ENCODE data around the gene ABCB1.

ABCB1 gene

DNA sequence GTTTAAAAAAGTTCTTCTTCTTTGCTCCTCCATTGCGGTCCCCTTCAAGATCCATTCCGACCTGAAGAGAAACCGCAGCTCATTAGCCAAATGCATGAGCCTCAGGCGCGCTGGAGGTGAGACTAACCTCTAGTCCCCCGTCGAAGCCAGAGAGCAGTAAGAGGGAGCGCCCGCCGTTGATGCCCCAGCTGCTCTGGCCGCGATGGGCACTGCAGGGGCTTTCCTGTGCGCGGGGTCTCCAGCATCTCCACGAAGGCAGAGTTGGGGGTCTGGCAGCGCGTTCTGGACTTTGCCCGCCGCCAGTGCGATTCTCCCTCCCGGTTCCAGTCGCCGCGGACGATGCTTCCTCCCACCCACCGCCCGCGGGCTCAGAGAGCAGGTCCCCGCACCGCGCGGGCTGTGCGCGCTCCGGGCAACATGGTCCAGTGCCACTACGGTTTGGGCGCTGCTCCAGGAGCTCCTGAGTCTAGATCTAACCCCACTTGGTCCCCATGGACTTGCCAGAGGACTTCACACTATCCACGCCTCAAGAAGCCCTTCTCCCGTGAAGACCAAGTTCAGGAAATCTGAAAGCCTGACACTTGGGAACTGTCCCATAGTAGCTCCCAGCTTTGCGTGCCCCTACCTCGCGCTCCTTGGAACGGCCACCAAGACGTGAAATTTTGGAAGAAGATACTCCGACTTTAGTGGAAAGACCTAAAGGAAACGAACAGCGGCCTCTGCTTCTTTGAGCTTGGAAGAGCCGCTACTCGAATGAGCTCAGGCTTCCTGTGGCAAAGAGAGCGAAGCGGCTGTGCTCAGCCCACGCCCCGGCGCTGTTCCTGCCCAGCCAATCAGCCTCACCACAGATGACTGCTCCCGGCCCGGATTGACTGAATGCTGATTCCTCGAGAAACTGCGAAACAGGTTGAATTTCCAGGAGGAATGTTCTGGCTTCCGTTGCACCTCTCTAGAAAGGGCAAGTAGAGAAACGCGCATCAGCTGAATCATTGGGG, at the start of gene ABCB1:
TSS of gene ABCB1 (minus strand) at position 755 of the 995 bp plus-strand sequence. CDS start at position 55, 700 bp downstream.
- Histone ChIP-seq H3K4me3 (ENCODE audit: low read depth in 1 of 5, low read length in 5 of 5) (peak within 1 kb of the TSS; percentile 54 to 75 (median 74)), H3K9me3 (ENCODE audit: control insufficient read depth in 5 of 5, low read length in 5 of 5) (no peaks in the 10 kb centered on the region), H3K27ac (ENCODE audit: low read depth, low read length) (no peak within 1 kb of the TSS), H3K4me1 (ENCODE audit: control insufficient read depth in 5 of 5, insufficient read depth in 5 of 5, low read length in 5 of 5) (peaks cover 0 to 16% (median 13%) of the 10 kb centered on the region in 5 donors), H3K27me3 (ENCODE audit: control insufficient read depth in 5 of 5, insufficient read depth in 4 of 5, low read length in 5 of 5) (peaks cover 6 to 23% (median 9%) of the 10 kb centered on the region in 5 donors), H3K9ac (ENCODE audit: low read length in 5 of 5) (peak within 1 kb of the TSS in 2 of 5 donors; percentile 20 to 45), H3K36me3 (ENCODE audit: control insufficient read depth in 5 of 5, insufficient read depth in 5 of 5, low read length in 5 of 5) (no peaks in the 10 kb centered on the region)

DNA sequence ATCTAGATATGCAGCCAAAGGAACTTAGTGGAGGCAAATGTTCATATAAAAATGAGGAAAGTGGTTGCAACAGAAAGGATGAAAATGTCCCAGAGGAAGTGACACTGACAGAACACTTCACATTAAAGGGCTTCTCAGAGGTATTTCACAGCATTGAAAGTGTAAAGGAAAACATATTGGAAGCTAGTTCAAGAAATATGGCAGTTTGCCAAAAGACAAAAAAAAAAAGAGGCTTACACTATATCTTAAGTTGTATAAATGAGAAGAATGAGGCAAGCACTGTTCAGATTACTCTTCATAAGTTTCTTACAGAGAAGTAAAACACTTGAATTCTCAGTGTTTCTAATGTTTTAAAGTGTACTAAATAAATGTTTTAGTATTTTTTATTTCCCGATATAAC, 47.6 kb upstream of the ABCB1 start:
- Histone ChIP-seq H3K27me3 (ENCODE audit: control insufficient read depth in 5 of 5, insufficient read depth in 4 of 5, low read length in 5 of 5) (no peaks in the 10 kb centered on the region), H3K4me3 (ENCODE audit: low read depth in 1 of 5, low read length in 5 of 5) (no peak overlapping the region), H3K4me1 (ENCODE audit: control insufficient read depth in 5 of 5, insufficient read depth in 5 of 5, low read length in 5 of 5) (no peaks in the 10 kb centered on the region), H3K9ac (ENCODE audit: low read length in 5 of 5) (no peak overlapping the region), H3K27ac (ENCODE audit: low read depth, low read length) (no peak overlapping the region), H3K36me3 (ENCODE audit: control insufficient read depth in 5 of 5, insufficient read depth in 5 of 5, low read length in 5 of 5) (no peaks in the 10 kb centered on the region), H3K9me3 (ENCODE audit: control insufficient read depth in 5 of 5, low read length in 5 of 5) (no peaks in the 10 kb centered on the region)

GRCh38 chr7:87645446-87645845, 44.8 kb upstream of the ABCB1 start:
- Histone ChIP-seq H3K27me3 (ENCODE audit: control insufficient read depth in 5 of 5, insufficient read depth in 4 of 5, low read length in 5 of 5) (no peaks in the 10 kb centered on the region), H3K36me3 (ENCODE audit: control insufficient read depth in 5 of 5, insufficient read depth in 5 of 5, low read length in 5 of 5) (no peaks in the 10 kb centered on the region), H3K9ac (ENCODE audit: low read length in 5 of 5) (no peak overlapping the region), H3K27ac (ENCODE audit: low read depth, low read length) (no peak overlapping the region), H3K4me3 (ENCODE audit: low read depth in 1 of 5, low read length in 5 of 5) (no peak overlapping the region), H3K9me3 (ENCODE audit: control insufficient read depth in 5 of 5, low read length in 5 of 5) (no peaks in the 10 kb centered on the region), H3K4me1 (ENCODE audit: control insufficient read depth in 5 of 5, insufficient read depth in 5 of 5, low read length in 5 of 5) (no peaks in the 10 kb centered on the region)

DNA sequence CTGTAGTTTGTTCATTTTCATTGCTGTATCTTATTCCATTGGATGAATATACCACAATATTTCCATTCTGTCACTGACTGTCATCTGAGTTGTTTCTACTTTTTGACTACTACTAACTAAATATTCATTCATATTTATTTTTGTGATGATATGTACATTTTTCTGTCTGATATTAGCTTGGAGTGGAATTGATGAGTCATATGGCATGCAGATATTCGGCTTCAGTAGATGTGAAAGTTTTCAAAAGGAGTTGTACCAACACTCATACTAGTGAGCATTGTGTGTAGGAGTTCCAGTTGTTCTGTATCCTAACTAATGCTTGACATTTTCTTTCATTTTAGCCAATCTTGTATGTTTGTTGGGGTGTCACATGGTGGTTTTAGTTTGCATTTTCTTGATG, 35.2 kb upstream of the ABCB1 start:
- Histone ChIP-seq H3K27ac (ENCODE audit: low read depth, low read length) (no peak overlapping the region), H3K4me1 (ENCODE audit: control insufficient read depth in 5 of 5, insufficient read depth in 5 of 5, low read length in 5 of 5) (no peaks in the 10 kb centered on the region), H3K9me3 (ENCODE audit: control insufficient read depth in 5 of 5, low read length in 5 of 5) (no peaks in the 10 kb centered on the region), H3K27me3 (ENCODE audit: control insufficient read depth in 5 of 5, insufficient read depth in 4 of 5, low read length in 5 of 5) (no peaks in the 10 kb centered on the region), H3K36me3 (ENCODE audit: control insufficient read depth in 5 of 5, insufficient read depth in 5 of 5, low read length in 5 of 5) (no peaks in the 10 kb centered on the region), H3K4me3 (ENCODE audit: low read depth in 1 of 5, low read length in 5 of 5) (no peak overlapping the region), H3K9ac (ENCODE audit: low read length in 5 of 5) (no peak overlapping the region)

- Histone ChIP-seq H3K9me3 (ENCODE audit: control insufficient read depth in 5 of 5, low read length in 5 of 5) (no peaks in the 10 kb centered on the region), H3K27me3 (ENCODE audit: control insufficient read depth in 5 of 5, insufficient read depth in 4 of 5, low read length in 5 of 5) (peaks cover 0 to 4% (median 0%) of the 10 kb centered on the region in 5 donors), H3K36me3 (ENCODE audit: control insufficient read depth in 5 of 5, insufficient read depth in 5 of 5, low read length in 5 of 5) (no peaks in the 10 kb centered on the region), H3K9ac (ENCODE audit: low read length in 5 of 5) (peak overlapping the region in 4 of 5 donors; percentile 27 to 73 (median 51)), H3K27ac (ENCODE audit: low read depth, low read length) (no peak overlapping the region), H3K4me3 (ENCODE audit: low read depth in 1 of 5, low read length in 5 of 5) (peak overlapping the region; percentile 69 to 91 (median 75)), H3K4me1 (ENCODE audit: control insufficient read depth in 5 of 5, insufficient read depth in 5 of 5, low read length in 5 of 5) (peaks cover 2 to 21% (median 18%) of the 10 kb centered on the region in 5 donors)
Measured at GRCh38 chr7:87628780-87629569, 28.3 kb upstream of the ABCB1 start.

GRCh38 chr7:87627634-87627994, 26.9 kb upstream of the ABCB1 start:
- peaks cover 2 to 21% (median 18%) of the 10 kb centered on the region in 5 donors for H3K4me1 ChIP-seq (ENCODE audit: control insufficient read depth in 5 of 5, insufficient read depth in 5 of 5, low read length in 5 of 5)
- H3K27me3 ChIP-seq (ENCODE audit: control insufficient read depth in 5 of 5, insufficient read depth in 4 of 5, low read length in 5 of 5) = peaks cover 0 to 4% (median 0%) of the 10 kb centered on the region in 5 donors
- H3K27ac ChIP-seq (ENCODE audit: low read depth, low read length) = peak overlapping the region; percentile 30
- peak overlapping the region; percentile 70 to 91 (median 79) for H3K4me3 ChIP-seq (ENCODE audit: low read depth in 1 of 5, low read length in 5 of 5)
- H3K9me3 ChIP-seq (ENCODE audit: control insufficient read depth in 5 of 5, low read length in 5 of 5) = no peaks in the 10 kb centered on the region
- H3K36me3 ChIP-seq (ENCODE audit: control insufficient read depth in 5 of 5, insufficient read depth in 5 of 5, low read length in 5 of 5) = no peaks in the 10 kb centered on the region
- H3K9ac ChIP-seq (ENCODE audit: low read length in 5 of 5) = peak overlapping the region in 4 of 5 donors; percentile 52 to 76 (median 70)

- Histone ChIP-seq H3K4me3 (ENCODE audit: low read depth in 1 of 5, low read length in 5 of 5) (no peak overlapping the region), H3K27ac (ENCODE audit: low read depth, low read length) (no peak overlapping the region), H3K9me3 (ENCODE audit: control insufficient read depth in 5 of 5, low read length in 5 of 5) (no peaks in the 10 kb centered on the region), H3K4me1 (ENCODE audit: control insufficient read depth in 5 of 5, insufficient read depth in 5 of 5, low read length in 5 of 5) (peaks cover 2 to 21% (median 18%) of the 10 kb centered on the region in 5 donors), H3K27me3 (ENCODE audit: control insufficient read depth in 5 of 5, insufficient read depth in 4 of 5, low read length in 5 of 5) (peaks cover 0 to 4% (median 0%) of the 10 kb centered on the region in 5 donors), H3K36me3 (ENCODE audit: control insufficient read depth in 5 of 5, insufficient read depth in 5 of 5, low read length in 5 of 5) (no peaks in the 10 kb centered on the region), H3K9ac (ENCODE audit: low read length in 5 of 5) (no peak overlapping the region)
Measured at GRCh38 chr7:87625101-87625500, 24.4 kb upstream of the ABCB1 start.

- no peak overlapping the region for H3K9ac ChIP-seq (ENCODE audit: low read length in 5 of 5)
- peaks cover 0 to 4% (median 0%) of the 10 kb centered on the region in 5 donors for H3K27me3 ChIP-seq (ENCODE audit: control insufficient read depth in 5 of 5, insufficient read depth in 4 of 5, low read length in 5 of 5)
- H3K9me3 ChIP-seq (ENCODE audit: control insufficient read depth in 5 of 5, low read length in 5 of 5) = no peaks in the 10 kb centered on the region
- H3K4me3 ChIP-seq (ENCODE audit: low read depth in 1 of 5, low read length in 5 of 5) = no peak overlapping the region
- H3K27ac ChIP-seq (ENCODE audit: low read depth, low read length) = no peak overlapping the region
- no peaks in the 10 kb centered on the region for H3K36me3 ChIP-seq (ENCODE audit: control insufficient read depth in 5 of 5, insufficient read depth in 5 of 5, low read length in 5 of 5)
- H3K4me1 ChIP-seq (ENCODE audit: control insufficient read depth in 5 of 5, insufficient read depth in 5 of 5, low read length in 5 of 5) = peaks cover 2 to 21% (median 18%) of the 10 kb centered on the region in 5 donors
Measured at GRCh38 chr7:87624628-87625027, 23.9 kb upstream of the ABCB1 start.

DNA sequence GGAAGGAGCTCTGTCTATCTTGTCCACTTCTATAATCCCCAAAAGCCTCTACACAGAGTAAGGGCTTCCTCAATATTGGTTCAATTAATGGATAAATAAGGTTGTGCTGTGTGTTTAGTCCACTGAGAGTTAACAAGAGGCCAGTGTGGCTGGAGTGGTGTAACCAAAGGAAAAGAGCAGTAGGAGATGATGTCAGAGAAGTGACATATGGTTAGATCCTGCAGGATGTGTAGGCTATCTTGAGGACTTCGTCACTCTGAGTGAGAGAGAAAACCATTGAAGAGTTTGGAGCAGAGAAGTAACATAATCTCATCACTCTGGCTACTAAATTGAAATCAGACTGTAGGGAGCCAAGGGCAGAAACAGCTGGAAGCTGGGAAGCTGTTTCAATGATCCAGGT, 14.5 kb upstream of the ABCB1 start:
- Histone ChIP-seq H3K27me3 (ENCODE audit: control insufficient read depth in 5 of 5, insufficient read depth in 4 of 5, low read length in 5 of 5) (no peaks in the 10 kb centered on the region), H3K9ac (ENCODE audit: low read length in 5 of 5) (no peak overlapping the region), H3K4me3 (ENCODE audit: low read depth in 1 of 5, low read length in 5 of 5) (no peak overlapping the region)

More for the DNA sequence above, 14.5 kb upstream of the ABCB1 start:
- H3K4me1 ChIP-seq (ENCODE audit: control insufficient read depth in 5 of 5, insufficient read depth in 5 of 5, low read length in 5 of 5) = no peaks in the 10 kb centered on the region
- no peak overlapping the region for H3K27ac ChIP-seq (ENCODE audit: low read depth, low read length)
- H3K36me3 ChIP-seq (ENCODE audit: control insufficient read depth in 5 of 5, insufficient read depth in 5 of 5, low read length in 5 of 5) = no peaks in the 10 kb centered on the region
- no peaks in the 10 kb centered on the region for H3K9me3 ChIP-seq (ENCODE audit: control insufficient read depth in 5 of 5, low read length in 5 of 5)
